AG04449 (cell line): ENCODE measurements around the gene DEFB124.

Source experiments
- CTCF ChIA-PET: fragments of 350-600 bp; formaldehyde crosslinking; extraction: SDS; loops from one replicate; lab custom pipeline; 2021; ENCODE audit warnings: antibody characterized with exemption; lab: Yijun Ruan, JAX
- POLR2A ChIA-PET: fragments of 400-600, 350-600 bp; formaldehyde crosslinking; extraction: SDS; loops from one replicate; lab custom pipeline; 2020; ENCODE audit warnings: antibody characterized with exemption, inconsistent platforms; lab: Yijun Ruan, JAX
- DNase-seq: peaks from one replicate; pipeline ENCODE4 v3.0.0-alpha.2; 2010; ENCODE audit warnings: low read depth, low spot score
- H3K4me3 ChIP-seq: 2 replicates; pipeline ENCODE4 v1.5.1; 2011; ENCODE audit warnings: low read depth, mild to moderate bottlenecking, control low read depth, low read length
- TF ChIP-seq, protein P1 (sequence below): IDR thresholded peaks from one replicate; pipeline ENCODE4 v1.5.1; 2011; ENCODE audit warnings: mild to moderate bottlenecking, moderate library complexity, low read length, control low read depth, inconsistent platforms; ENCODE audit not compliant: insufficient read depth; ENCODE audit errors: missing control alignments

DEFB124 gene

GRCh38 chr20:31516166-31516565 is 41.2 kb upstream of the DEFB124 start:
- H3K4me3 ChIP-seq: peak overlapping the region; percentile 99
- CTCF ChIA-PET: interaction anchor here (1.1 to 9.4 kb wide), 5 partner anchors 12 to 96 kb away, joined by 3 to 76 read pairs (median 5); no protein-coding TSS in a partner anchor

DNA sequence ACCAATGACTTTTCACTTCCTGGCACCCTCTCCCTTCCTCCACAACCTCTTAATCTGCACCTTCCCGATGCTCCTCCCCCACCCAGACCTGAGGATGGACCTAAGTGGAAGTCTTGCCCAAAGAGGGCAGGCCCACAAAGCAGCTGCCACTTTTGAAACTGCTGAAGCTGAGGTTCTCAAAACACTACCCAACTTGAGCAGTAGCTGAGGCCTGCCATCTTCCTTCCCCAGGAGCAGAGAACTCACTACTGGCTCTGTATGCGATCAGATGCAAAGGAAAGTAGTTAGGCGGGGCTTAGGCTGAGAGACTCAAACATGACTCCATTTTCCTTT is 40.8 kb upstream of the DEFB124 start:
- TF ChIP-seq, protein P1, sequence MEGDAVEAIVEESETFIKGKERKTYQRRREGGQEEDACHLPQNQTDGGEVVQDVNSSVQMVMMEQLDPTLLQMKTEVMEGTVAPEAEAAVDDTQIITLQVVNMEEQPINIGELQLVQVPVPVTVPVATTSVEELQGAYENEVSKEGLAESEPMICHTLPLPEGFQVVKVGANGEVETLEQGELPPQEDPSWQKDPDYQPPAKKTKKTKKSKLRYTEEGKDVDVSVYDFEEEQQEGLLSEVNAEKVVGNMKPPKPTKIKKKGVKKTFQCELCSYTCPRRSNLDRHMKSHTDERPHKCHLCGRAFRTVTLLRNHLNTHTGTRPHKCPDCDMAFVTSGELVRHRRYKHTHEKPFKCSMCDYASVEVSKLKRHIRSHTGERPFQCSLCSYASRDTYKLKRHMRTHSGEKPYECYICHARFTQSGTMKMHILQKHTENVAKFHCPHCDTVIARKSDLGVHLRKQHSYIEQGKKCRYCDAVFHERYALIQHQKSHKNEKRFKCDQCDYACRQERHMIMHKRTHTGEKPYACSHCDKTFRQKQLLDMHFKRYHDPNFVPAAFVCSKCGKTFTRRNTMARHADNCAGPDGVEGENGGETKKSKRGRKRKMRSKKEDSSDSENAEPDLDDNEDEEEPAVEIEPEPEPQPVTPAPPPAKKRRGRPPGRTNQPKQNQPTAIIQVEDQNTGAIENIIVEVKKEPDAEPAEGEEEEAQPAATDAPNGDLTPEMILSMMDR: no peak
- POLR2A ChIA-PET: interaction anchor here (1.5 kb wide), 1 partner anchor 26 kb away, joined by 5 read pairs; no protein-coding TSS in a partner anchor
- peak overlapping the region; percentile 99 for H3K4me3 ChIP-seq
- CTCF ChIA-PET: interaction anchor here (1.1 to 9.4 kb wide), 5 partner anchors 12 to 97 kb away, joined by 3 to 76 read pairs (median 5); no protein-coding TSS in a partner anchor
- no peak for DNase-seq

More at GRCh38 chr20:31516166-31516565, 41.2 kb upstream of the DEFB124 start:
- DNase-seq: no peak
- POLR2A ChIA-PET: interaction anchor here (1.5 kb wide), 1 partner anchor 26 kb away, joined by 5 read pairs; no protein-coding TSS in a partner anchor
- TF ChIP-seq, protein P1: no peak

DNA sequence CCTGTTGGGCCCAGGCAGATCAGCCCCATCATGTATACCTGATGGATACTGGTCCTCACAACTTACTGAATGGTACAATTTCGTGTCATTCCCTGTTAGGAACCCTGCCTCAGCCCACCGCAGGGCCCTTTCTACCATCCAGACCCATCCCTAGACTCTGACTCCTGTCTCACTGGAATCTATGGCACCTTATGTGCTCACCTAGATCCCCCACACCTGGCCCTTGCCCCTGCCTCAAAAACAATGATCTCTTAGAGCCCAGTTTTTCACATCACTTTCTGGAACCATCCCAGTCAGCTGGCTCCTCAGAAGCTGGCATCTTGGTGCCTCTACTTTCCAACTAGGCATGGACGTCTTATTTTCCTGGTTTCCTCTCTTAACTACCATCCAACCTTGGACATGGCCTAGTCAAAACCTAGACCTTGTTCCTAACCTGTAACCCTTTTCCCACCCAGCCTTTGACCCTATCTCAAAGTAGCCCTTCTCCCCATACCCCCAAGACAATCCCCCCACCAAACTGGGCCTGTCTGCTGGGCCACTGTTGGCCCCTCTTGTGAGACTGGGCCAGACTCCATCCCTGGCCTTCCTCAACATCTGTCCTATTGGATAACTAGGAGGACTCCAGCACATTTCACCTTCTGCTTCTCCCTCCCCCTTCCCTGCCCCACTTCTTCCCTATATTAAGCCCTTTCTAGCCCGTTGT is 40.3 kb upstream of the DEFB124 start:
- CTCF ChIA-PET: interaction anchor here (1.1 to 9.4 kb wide), 5 partner anchors 13 to 97 kb away, joined by 3 to 76 read pairs (median 5); no protein-coding TSS in a partner anchor
- TF ChIP-seq, protein P1: no peak
- DNase-seq: no peak
- POLR2A ChIA-PET: interaction anchor here (1.5 kb wide), 1 partner anchor 26 kb away, joined by 5 read pairs; no protein-coding TSS in a partner anchor
- H3K4me3 ChIP-seq: peak overlapping the region; percentile 99

GRCh38 chr20:31514154-31515071 is 39.5 kb upstream of the DEFB124 start, which contains the start of gene HM13:
HM13 (plus strand) TSS chr20:31514442; CDS start chr20:31514552, 110 bp downstream.
- H3K4me3 ChIP-seq: peak within 1 kb of the TSS; percentile 99
- CTCF ChIA-PET: interaction anchor here (0.7 to 9.4 kb wide), 20 partner anchors 7 to 98 kb away, joined by 3 to 76 read pairs (median 8); no protein-coding TSS in a partner anchor
- POLR2A ChIA-PET: interaction anchor here (0.6 to 1.5 kb wide), 3 partner anchors 12 to 27 kb away, joined by 4 to 5 read pairs (median 4); no protein-coding TSS in a partner anchor
- TF ChIP-seq, protein P1: peak; percentile 89
- peak; percentile 46 for DNase-seq

DNA sequence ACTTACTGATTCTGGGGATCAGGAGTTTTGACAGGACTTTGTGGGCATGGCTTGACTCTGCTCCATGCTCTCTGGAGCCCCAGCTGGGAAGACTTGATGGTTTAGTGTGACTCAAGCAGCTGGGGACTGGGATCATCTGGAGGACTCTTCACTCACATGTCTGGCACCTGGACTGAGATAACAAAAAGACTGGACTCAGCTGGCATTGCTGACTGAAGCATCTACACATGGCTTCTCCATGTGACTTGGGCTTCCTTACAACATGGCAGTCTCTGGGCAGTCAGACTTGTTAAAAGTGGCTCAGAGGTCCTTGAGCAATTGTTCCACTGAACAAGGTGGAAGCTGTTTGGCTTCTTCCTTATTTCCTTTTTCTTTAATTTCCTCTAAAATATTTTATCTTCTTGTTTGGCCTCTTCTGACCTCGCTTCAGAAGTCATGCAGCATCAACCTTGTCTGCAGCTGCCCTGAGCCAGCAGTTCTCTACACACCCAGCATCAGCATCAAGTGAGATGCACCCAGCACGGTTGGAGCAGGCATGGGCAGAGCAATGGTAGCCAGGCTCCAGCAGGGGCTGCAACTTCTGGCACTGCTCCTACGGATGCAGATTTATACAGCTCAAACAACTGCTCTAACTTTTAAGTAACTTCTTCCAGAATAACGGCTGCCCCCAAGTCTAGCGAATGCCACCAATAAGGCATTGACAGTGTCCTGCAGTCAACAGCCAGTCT is 33.8 kb upstream of the DEFB124 start:
- H3K4me3 ChIP-seq: no peak overlapping the region
- DNase-seq: no peak
- CTCF ChIA-PET: interaction anchor here (1.1 to 11.9 kb wide), 3 partner anchors 10 to 104 kb away, joined by 3 to 249 read pairs (median 4); no protein-coding TSS in a partner anchor
- POLR2A ChIA-PET: no interaction called here
- TF ChIP-seq, protein P1: no peak
